Thoracic aorta (tissue), 2 donors: Measurements from ENCODE around the gene MYRF. TPM values are rescaled to one million over a fixed set of nuclear protein-coding genes. Genes with fewer than 3 reads are reported as not detected.
A peak's percentile ranks its signal among the peaks of the same experiment; 100 is the strongest.

ENCODE experiments used
- ATAC-seq: fragments of 150-250 bp; one replicate; pipeline ENCODE4 v1.8.0; 2017; ENCODE audit warnings: low read depth; ENCODE audit not compliant: insufficient number of reproducible peaks, low FRiP score
- DNase-seq: peaks from one replicate; pipeline ENCODE4 v3.0.0-alpha.2; 2020; ENCODE audit warnings: low spot score
- H3K27ac ChIP-seq, 2 donors: fragments of 200-600 bp; sonication (generic); 1 replicate in 1 of 2; 2 replicates in 1 of 2; pipeline ENCODE4 v1.5.1; 2016; ENCODE audit warnings: mild to moderate bottlenecking in 2 of 2, moderate library complexity in 2 of 2
- H3K27me3 ChIP-seq: fragments of 200-600 bp; sonication (generic); replicated peaks from 2 replicates; pipeline ENCODE4 v1.6.0; 2016; ENCODE audit warnings: mild to moderate bottlenecking; ENCODE audit not compliant: insufficient read depth
- H3K36me3 ChIP-seq: fragments of 200-600 bp; sonication (generic); one replicate; pipeline ENCODE4 v1.5.1; 2016
- H3K4me1 ChIP-seq, 2 donors: fragments of 200-600 bp; sonication (generic); 1 replicate in 1 of 2; 2 replicates in 1 of 2; pipeline versions ENCODE4 v1.5.1 to v1.6.0; 2016; ENCODE audit warnings: low read depth in 2 of 2, mild to moderate bottlenecking in 1 of 2; ENCODE audit not compliant: control insufficient read depth in 1 of 2
- H3K4me3 ChIP-seq: fragments of 200-600 bp; sonication (generic); 2 replicates; pipeline ENCODE4 v1.5.1; 2016; ENCODE audit warnings: mild to moderate bottlenecking
- H3K9me3 ChIP-seq: fragments of 200-600 bp; sonication (generic); 2 replicates; pipeline ENCODE4 v1.5.1; 2016
- CTCF ChIP-seq: fragments of 200-600 bp; sonication (generic); IDR thresholded peaks from one replicate; pipeline ENCODE4 v1.5.1; 2019; ENCODE audit warnings: antibody characterized with exemption
- total RNA-seq, 2 donors: library from RNA; depleted of rRNA; stranded (reverse); fragments of >200 nt; gene quantifications; one replicate each; pipeline versions ENCODE4 v1.1.0 to v1.2.3, GENCODE V29; 2016

Gene MYRF
- total RNA-seq, 2 donors from 2014 or later = 5.1 TPM; not detected in 1

GRCh38 chr11:61814958-61815789, 62.7 kb downstream of the MYRF start:
- ATAC-seq (peak; percentile 71), DNase-seq (peak; percentile 79)
- Histone ChIP-seq H3K4me3 (peak overlapping the region; percentile 92), H3K27ac (peak overlapping the region; percentile 99 to 100), H3K4me1 (peaks cover 4 to 15% of the 10 kb centered on the region in 2 donors), H3K9me3 (no peaks in the 10 kb centered on the region), H3K27me3 (no peaks in the 10 kb centered on the region), H3K36me3 (peaks cover 16% of the 10 kb centered on the region)
- no peak for TF ChIP-seq CTCF

GRCh38 chr11:61815790-61816735, 63.6 kb downstream of the MYRF start:
- peak overlapping the region; percentile 99 to 100 for H3K27ac ChIP-seq
- no peaks in the 10 kb centered on the region for H3K9me3 ChIP-seq
- no peak for TF ChIP-seq CTCF
- H3K4me3 ChIP-seq = peak overlapping the region; percentile 92
- H3K36me3 ChIP-seq = peaks cover 8% of the 10 kb centered on the region
- H3K27me3 ChIP-seq = no peaks in the 10 kb centered on the region
- peak; percentile 48 for ATAC-seq
- DNase-seq = peak; percentile 45
- peaks cover 12 to 24% of the 10 kb centered on the region in 2 donors for H3K4me1 ChIP-seq

- ATAC-seq = peak; percentile 23
- H3K4me1 ChIP-seq = peaks cover 13 to 28% of the 10 kb centered on the region in 2 donors
- peak; percentile 57 for TF ChIP-seq CTCF
- H3K27ac ChIP-seq = peak within 1 kb of the TSS; percentile 99 to 100
- no peaks in the 10 kb centered on the region for H3K27me3 ChIP-seq
- no peaks in the 10 kb centered on the region for H3K9me3 ChIP-seq
- peak; percentile 61 for DNase-seq
- H3K4me3 ChIP-seq = peak within 1 kb of the TSS; percentile 92
- H3K36me3 ChIP-seq = peaks cover 8% of the 10 kb centered on the region
Observed at GRCh38 chr11:61816736-61817455, 64.5 kb downstream of the MYRF start, which contains the start of gene FADS1. Gene FADS1 (minus strand): TSS chr11:61817003. CDS start chr11:61816929, 74 bp downstream.

- peaks cover 13 to 28% of the 10 kb centered on the region in 2 donors for H3K4me1 ChIP-seq
- H3K36me3 ChIP-seq = peaks cover 2% of the 10 kb centered on the region
- no peaks in the 10 kb centered on the region for H3K9me3 ChIP-seq
- no peak for TF ChIP-seq CTCF
- no peaks in the 10 kb centered on the region for H3K27me3 ChIP-seq
- no peak for ATAC-seq
- no peak for DNase-seq
- H3K27ac ChIP-seq = peak overlapping the region; percentile 99 to 100
- peak overlapping the region; percentile 92 for H3K4me3 ChIP-seq
Observed at GRCh38 chr11:61817471-61818202, 65.2 kb downstream of the MYRF start.
